Body of pancreas (tissue), 4 donors: Measurements from ENCODE around the gene BMP8B.
"Not testable (repeated sequence)": the region's sequence is repeated elsewhere in the genome, so short reads cannot be mapped to it uniquely, and the experiment has no call there.

Experiments
- POLR2A ChIP-seq, 3 donors: fragments of 450-650 bp; IDR thresholded peaks; one replicate each; pipeline ENCODE4 v1.6.1; 2016; ENCODE audit warnings: antibody characterized with exemption in 3 of 3, mild to moderate bottlenecking in 2 of 3
- TF ChIP-seq, protein P1 (sequence below), 7 experiments: fragments of 450-650 bp in 4 of 7; fragments of 200-600 bp in 3 of 7; sonication (generic) in 3 of 7; IDR thresholded peaks; one replicate each; pipeline ENCODE4 v1.5.1; 2016 to 2019; ENCODE audit warnings: antibody characterized with exemption in 7 of 7

DNA sequence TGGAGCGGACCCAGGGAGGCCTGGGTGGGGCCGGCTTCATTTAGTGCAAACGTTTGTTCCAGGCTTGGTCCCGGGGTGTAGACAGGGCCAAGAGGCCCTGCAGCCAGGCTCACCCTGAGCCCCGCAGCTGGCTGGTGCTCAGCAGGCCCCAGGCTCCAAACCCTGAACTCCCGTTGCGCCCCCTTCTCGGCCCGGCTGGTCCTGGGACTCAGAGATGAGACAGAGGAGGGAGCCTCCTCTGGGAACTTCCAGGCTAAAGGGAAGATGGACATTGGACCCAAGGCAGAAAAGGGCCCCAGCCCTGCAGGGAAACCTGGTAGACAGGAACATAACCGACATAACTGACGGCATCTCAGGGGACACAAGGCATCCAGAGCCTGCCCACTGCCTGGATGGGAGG, 13.5 kb downstream of the BMP8B start:
- TF ChIP-seq, protein P1, sequence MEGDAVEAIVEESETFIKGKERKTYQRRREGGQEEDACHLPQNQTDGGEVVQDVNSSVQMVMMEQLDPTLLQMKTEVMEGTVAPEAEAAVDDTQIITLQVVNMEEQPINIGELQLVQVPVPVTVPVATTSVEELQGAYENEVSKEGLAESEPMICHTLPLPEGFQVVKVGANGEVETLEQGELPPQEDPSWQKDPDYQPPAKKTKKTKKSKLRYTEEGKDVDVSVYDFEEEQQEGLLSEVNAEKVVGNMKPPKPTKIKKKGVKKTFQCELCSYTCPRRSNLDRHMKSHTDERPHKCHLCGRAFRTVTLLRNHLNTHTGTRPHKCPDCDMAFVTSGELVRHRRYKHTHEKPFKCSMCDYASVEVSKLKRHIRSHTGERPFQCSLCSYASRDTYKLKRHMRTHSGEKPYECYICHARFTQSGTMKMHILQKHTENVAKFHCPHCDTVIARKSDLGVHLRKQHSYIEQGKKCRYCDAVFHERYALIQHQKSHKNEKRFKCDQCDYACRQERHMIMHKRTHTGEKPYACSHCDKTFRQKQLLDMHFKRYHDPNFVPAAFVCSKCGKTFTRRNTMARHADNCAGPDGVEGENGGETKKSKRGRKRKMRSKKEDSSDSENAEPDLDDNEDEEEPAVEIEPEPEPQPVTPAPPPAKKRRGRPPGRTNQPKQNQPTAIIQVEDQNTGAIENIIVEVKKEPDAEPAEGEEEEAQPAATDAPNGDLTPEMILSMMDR (IDR thresholded peaks at IDR 0.05) = not testable (repeated sequence)
- TF ChIP-seq POLR2A (IDR thresholded peaks at IDR 0.05) = not testable (repeated sequence)
